A549 (cell line): ENCODE data around the gene ZNF143. TPM values are rescaled to one million over a fixed set of nuclear protein-coding genes. Genes with fewer than 3 reads are reported as not detected.
A peak's percentile ranks its signal among the peaks of the same experiment; 100 is the strongest.

Experiments
- ATAC-seq, 2 experiments: fragments of 200-7000 bp in 1 of 2; fragments of >200 bp in 1 of 2; cut with Nextera tagmentation in 1 of 2; cut with Tn5 transposase in 1 of 2; 3 replicates each; pipeline versions ENCODE4 v1.8.0 to v1.9.1; 2018 to 2020; ENCODE audit warnings: mild to moderate bottlenecking in 1 of 2, moderate library complexity in 1 of 2
- CTCF ChIA-PET: fragments of 300-600 bp; sonication (Branson Sonifier 250); formaldehyde crosslinking; extraction: SDS; loops from one replicate; lab custom pipeline; 2021; ENCODE audit warnings: antibody characterized with exemption, inconsistent platforms; lab: Yijun Ruan, JAX
- POLR2A ChIA-PET: fragments of 350-600 bp; formaldehyde crosslinking; extraction: SDS; loops from one replicate; lab custom pipeline; 2021; ENCODE audit warnings: antibody characterized with exemption, inconsistent platforms; lab: Yijun Ruan, JAX
- DNase-seq, 2 experiments: peaks; one replicate each; pipeline versions ENCODE4 v3.0.0 to v3.0.0-alpha.2; 2011 to 2016; ENCODE audit warnings: low read depth in 1 of 2, low spot score in 1 of 2
- FAIRE-seq: peaks from 2 replicates; lab custom pipeline; 2011; peaks lifted over from hg19 to GRCh38; lab: Jason Lieb, UNC
- H3K27ac ChIP-seq, 2 experiments: fragments of >200 bp; sonication (Bioruptor Twin); formaldehyde crosslinking; 3 replicates each; pipeline ENCODE4 v1.5.1; 2016 to 2017
- H3K4me1 ChIP-seq: fragments of >200 bp; sonication (Bioruptor Twin); formaldehyde crosslinking; 3 replicates; pipeline ENCODE4 v1.6.1; 2016
- H3K4me2 ChIP-seq: fragments of >200 bp; sonication (Bioruptor Twin); formaldehyde crosslinking; 3 replicates; pipeline ENCODE4 v1.6.1; 2016
- H3K4me3 ChIP-seq: fragments of >200 bp; sonication (Bioruptor Twin); formaldehyde crosslinking; 3 replicates; pipeline ENCODE4 v1.5.1; 2016
- H3K9me3 ChIP-seq: fragments of >200 bp; sonication (Bioruptor Twin); formaldehyde crosslinking; 3 replicates; pipeline ENCODE4 v1.6.1; 2016
- CBX2 ChIP-seq: fragments of 200-600 bp; sonication (generic); IDR thresholded peaks from 2 replicates; pipeline ENCODE4 v1.6.1; 2016; ENCODE audit warnings: low read depth, mild to moderate bottlenecking, borderline replicate concordance
- EHMT2 ChIP-seq: fragments of 200-600 bp; sonication (generic); IDR thresholded peaks from 2 replicates; pipeline ENCODE4 v1.6.1; 2016; ENCODE audit warnings: antibody characterized with exemption, low read depth, mild to moderate bottlenecking, moderate library complexity
- FOSL2 ChIP-seq, 2 experiments: fragments of 450-650 bp in 1 of 2; fragments of >200 bp in 1 of 2; sonication (Bioruptor Twin) in 1 of 2; formaldehyde crosslinking; IDR thresholded peaks; 2 replicates each; pipeline versions ENCODE4 v1.5.0 to v1.6.1; 2016 to 2020; ENCODE audit warnings: mild to moderate bottlenecking in 1 of 2, moderate library complexity in 1 of 2
- FOXS1 ChIP-seq: fragments of 250-450 bp; sonication (Bioruptor Pico); IDR thresholded peaks from 2 replicates; pipeline ENCODE4 v1.5.0; 2020; ENCODE audit warnings: mild to moderate bottlenecking, moderate library complexity
- GATA3 ChIP-seq: IDR thresholded peaks from 2 replicates; pipeline ENCODE4 v1.6.1; 2012; ENCODE audit warnings: borderline replicate concordance
- JUN ChIP-seq, 2 experiments: fragments of >200 bp; sonication (Bioruptor Twin); formaldehyde crosslinking; IDR thresholded peaks; 2 replicates in 1 of 2; 3 replicates in 1 of 2; pipeline ENCODE4 v1.6.1; 2016 to 2017
- JUNB ChIP-seq: fragments of >200 bp; sonication (Bioruptor Twin); formaldehyde crosslinking; IDR thresholded peaks from 2 replicates; pipeline ENCODE4 v1.6.1; 2016
- KDM1A ChIP-seq: fragments of 200-600 bp; sonication (generic); IDR thresholded peaks from 2 replicates; pipeline ENCODE4 v1.6.1; 2016; ENCODE audit warnings: low read depth, mild to moderate bottlenecking
- MAFK ChIP-seq: fragments of 450-650 bp; IDR thresholded peaks from 2 replicates; pipeline ENCODE4 v1.6.1; 2014; ENCODE audit not compliant: partially characterized antibody
- RFX5 ChIP-seq: fragments of 450-650 bp; IDR thresholded peaks from 2 replicates; pipeline ENCODE4 v1.7.1; 2014; ENCODE audit warnings: antibody characterized with exemption, mild to moderate bottlenecking, moderate library complexity
- TP53 ChIP-seq: fragments of 250-450 bp; sonication (Bioruptor Pico); IDR thresholded peaks from 2 replicates; pipeline ENCODE4 v1.5.0; 2021; ENCODE audit warnings: mild to moderate bottlenecking, moderate library complexity
- ZC3H11A ChIP-seq: fragments of 450-650 bp; IDR thresholded peaks from 2 replicates; pipeline ENCODE4 v1.6.1; 2014; ENCODE audit warnings: antibody characterized with exemption, mild to moderate bottlenecking
- ZNF302 ChIP-seq: fragments of 250-450 bp; sonication (Bioruptor Pico); IDR thresholded peaks from 2 replicates; pipeline ENCODE4 v1.9.0; 2021; ENCODE audit warnings: inconsistent platforms, mild to moderate bottlenecking, moderate library complexity
- WGBS: methylation state at CpG from one replicate; pipeline ENCODE4 v1.1.6; 2017; ENCODE audit errors: missing lambda C conversion rate; 5-methylcytosine and 5-hydroxymethylcytosine counted together
- polyA plus RNA-seq, 4 experiments: library from polyadenylated mRNA; depleted of rRNA in 3 of 4; stranded (reverse); fragments of >200 nt; fragmentation: RNase III in 1 of 4; extraction: RNeasy Plus Mini Kit Qiagen cat#74134 plus additional on column Dnase treatment in 1 of 4; gene quantifications; 2 replicates in 3 of 4; 3 replicates in 1 of 4; pipeline ENCODE4 v1.2.3, GENCODE V29; 2011 to 2017
- TF ChIP-seq, protein P1 (sequence below): fragments of >200 bp; sonication (Bioruptor Twin); formaldehyde crosslinking; IDR thresholded peaks from 3 replicates; pipeline ENCODE4 v1.5.1; 2016
- TF ChIP-seq, protein P2 (sequence below): fragments of >200 bp; sonication (Bioruptor Twin); formaldehyde crosslinking; IDR thresholded peaks from 3 replicates; pipeline ENCODE4 v1.6.1; 2016

The ZNF143 gene
- polyA plus RNA-seq, 2 of the 4 experiments (the other 2 are of a cell fraction), result 14.4 to 38.4 TPM

GRCh38 chr11:9525116-9525515, 64.3 kb downstream of the ZNF143 start:
- FAIRE-seq, result no peak

GRCh38 chr11:9527481-9528135, 66.8 kb downstream of the ZNF143 start:
- ChIA-PET POLR2A (interaction anchor here (0.7 kb wide), 1 partner anchor 46 kb away, joined by 3 read pairs; the partner anchor contains the start of gene WEE1), CTCF (interaction anchor here (1.3 to 2.7 kb wide), 2 partner anchors 20 to 86 kb away, joined by 5 to 15 read pairs; no protein-coding TSS in a partner anchor)
- WGBS, result 9% methylated on average over 8 of the region's 8 CpGs

More at GRCh38 chr11:9525116-9525515, 64.3 kb downstream of the ZNF143 start:
- CTCF ChIA-PET, result interaction anchor here (3.1 to 5.3 kb wide), 2 partner anchors 10 to 89 kb away, joined by 15 to 25 read pairs; no protein-coding TSS in a partner anchor
- Histone ChIP-seq H3K4me3 (no peak overlapping the region), H3K9me3 (no peaks in the 10 kb centered on the region), H3K4me2 (no peak overlapping the region), H3K27ac (no peak overlapping the region), H3K4me1 (peaks cover 36% of the 10 kb centered on the region)
- TF ChIP-seq, protein P1, sequence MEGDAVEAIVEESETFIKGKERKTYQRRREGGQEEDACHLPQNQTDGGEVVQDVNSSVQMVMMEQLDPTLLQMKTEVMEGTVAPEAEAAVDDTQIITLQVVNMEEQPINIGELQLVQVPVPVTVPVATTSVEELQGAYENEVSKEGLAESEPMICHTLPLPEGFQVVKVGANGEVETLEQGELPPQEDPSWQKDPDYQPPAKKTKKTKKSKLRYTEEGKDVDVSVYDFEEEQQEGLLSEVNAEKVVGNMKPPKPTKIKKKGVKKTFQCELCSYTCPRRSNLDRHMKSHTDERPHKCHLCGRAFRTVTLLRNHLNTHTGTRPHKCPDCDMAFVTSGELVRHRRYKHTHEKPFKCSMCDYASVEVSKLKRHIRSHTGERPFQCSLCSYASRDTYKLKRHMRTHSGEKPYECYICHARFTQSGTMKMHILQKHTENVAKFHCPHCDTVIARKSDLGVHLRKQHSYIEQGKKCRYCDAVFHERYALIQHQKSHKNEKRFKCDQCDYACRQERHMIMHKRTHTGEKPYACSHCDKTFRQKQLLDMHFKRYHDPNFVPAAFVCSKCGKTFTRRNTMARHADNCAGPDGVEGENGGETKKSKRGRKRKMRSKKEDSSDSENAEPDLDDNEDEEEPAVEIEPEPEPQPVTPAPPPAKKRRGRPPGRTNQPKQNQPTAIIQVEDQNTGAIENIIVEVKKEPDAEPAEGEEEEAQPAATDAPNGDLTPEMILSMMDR, result no peak
- TF ChIP-seq FOSL2 (IDR thresholded peaks at IDR 0.05) (no peak), FOSL2 (CRISPR knock-in tag; IDR thresholded peaks at IDR 0.05) (no peak), RFX5 (no peak)
- no peak for DNase-seq
- 83% methylated on average over 3 of the region's 3 CpGs for WGBS
- no peak for ATAC-seq
- POLR2A ChIA-PET, result no interaction called here

GRCh38 chr11:9528136-9528501, 67.3 kb downstream of the ZNF143 start:
- H3K4me3 ChIP-seq, result no peak overlapping the region
- H3K4me1 ChIP-seq, result peaks cover 42% of the 10 kb centered on the region
- H3K9me3 ChIP-seq, result no peaks in the 10 kb centered on the region
- ATAC-seq (no peak), FAIRE-seq (no peak), DNase-seq (no peak)
- POLR2A ChIA-PET, result interaction anchor here (0.7 kb wide), 1 partner anchor 45 kb away, joined by 3 read pairs; the partner anchor contains the start of gene WEE1
- 85% methylated on average over 1 of the region's 1 CpG for WGBS
- CTCF ChIA-PET, result interaction anchor here (1.1 to 2.7 kb wide), 3 partner anchors 21 to 85 kb away, joined by 3 to 15 read pairs (median 5); no protein-coding TSS in a partner anchor
- peak; percentile 45 for TF ChIP-seq MAFK
- no peak for TF ChIP-seq JUN (IDR thresholded peaks at IDR 0.05)
- no peak for TF ChIP-seq CBX2
- TF ChIP-seq TP53 (CRISPR knock-in tag), result no peak
- TF ChIP-seq, all 56 proteins: peak for 1
- peak overlapping the region; percentile 69 to 81; a peak in 5 of 6 replicates for H3K27ac ChIP-seq
- H3K4me2 ChIP-seq, result peak overlapping the region; percentile 73

More at GRCh38 chr11:9527481-9528135, 66.8 kb downstream of the ZNF143 start:
- H3K4me3 ChIP-seq, result no peak overlapping the region
- FAIRE-seq, result no peak
- H3K4me1 ChIP-seq, result peaks cover 42% of the 10 kb centered on the region
- peak overlapping the region; percentile 69 to 81 for H3K27ac ChIP-seq
- TF ChIP-seq GATA3 (peak; percentile 24; the same call in 1 of the 2 replicates), EHMT2 (no peak), ZC3H11A (no peak), TP53 (CRISPR knock-in tag) (no peak), KDM1A (no peak), FOXS1 (CRISPR knock-in tag) (no peak), ZNF302 (no peak), JUNB (no peak)
- TF ChIP-seq, protein P2, sequence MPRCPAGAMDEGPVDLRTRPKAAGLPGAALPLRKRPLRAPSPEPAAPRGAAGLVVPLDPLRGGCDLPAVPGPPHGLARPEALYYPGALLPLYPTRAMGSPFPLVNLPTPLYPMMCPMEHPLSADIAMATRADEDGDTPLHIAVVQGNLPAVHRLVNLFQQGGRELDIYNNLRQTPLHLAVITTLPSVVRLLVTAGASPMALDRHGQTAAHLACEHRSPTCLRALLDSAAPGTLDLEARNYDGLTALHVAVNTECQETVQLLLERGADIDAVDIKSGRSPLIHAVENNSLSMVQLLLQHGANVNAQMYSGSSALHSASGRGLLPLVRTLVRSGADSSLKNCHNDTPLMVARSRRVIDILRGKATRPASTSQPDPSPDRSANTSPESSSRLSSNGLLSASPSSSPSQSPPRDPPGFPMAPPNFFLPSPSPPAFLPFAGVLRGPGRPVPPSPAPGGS, result no peak
- TF ChIP-seq, all 56 proteins: peak for 1
- Histone ChIP-seq H3K9me3 (no peaks in the 10 kb centered on the region), H3K4me2 (peak overlapping the region; percentile 73)
- ATAC-seq, result peak; percentile 54 to 60; a peak in 4 of 6 replicates
- peak in 1 of 2 experiments; percentile 39 for DNase-seq
